Cardiac septum (tissue), 1 donor: ENCODE results near the gene SLC29A4. TPM values are rescaled to one million over a fixed set of nuclear protein-coding genes. Genes with fewer than 3 reads are reported as not detected.
"Not testable (repeated sequence)": the region's sequence is repeated elsewhere in the genome, so short reads cannot be mapped to it uniquely, and the experiment has no call there.

Experiments
- DNase-seq: peaks from one replicate; pipeline ENCODE4 v3.0.0-alpha.2; 2020; ENCODE audit warnings: low spot score
- intact Hi-C: fragments of 100-400 bp; cut with DNase I; formaldehyde crosslinking; loops from one replicate; pipeline ENCODE4 v1.14.0; 2022
- total RNA-seq: library from RNA; stranded (reverse); fragmentation: NEBNext Ultra II Directional; extraction: Animal tissue kit (Norgen Biotek cat#: 25700); gene quantifications from one replicate; pipeline ENCODE4 v1.2.1, GENCODE V29; 2021
- donor health status: DM: no; HTN: no; CAD: no.

The SLC29A4 gene
- total RNA-seq, 1 donor from 2014 or later, result 2.7 TPM

DNA sequence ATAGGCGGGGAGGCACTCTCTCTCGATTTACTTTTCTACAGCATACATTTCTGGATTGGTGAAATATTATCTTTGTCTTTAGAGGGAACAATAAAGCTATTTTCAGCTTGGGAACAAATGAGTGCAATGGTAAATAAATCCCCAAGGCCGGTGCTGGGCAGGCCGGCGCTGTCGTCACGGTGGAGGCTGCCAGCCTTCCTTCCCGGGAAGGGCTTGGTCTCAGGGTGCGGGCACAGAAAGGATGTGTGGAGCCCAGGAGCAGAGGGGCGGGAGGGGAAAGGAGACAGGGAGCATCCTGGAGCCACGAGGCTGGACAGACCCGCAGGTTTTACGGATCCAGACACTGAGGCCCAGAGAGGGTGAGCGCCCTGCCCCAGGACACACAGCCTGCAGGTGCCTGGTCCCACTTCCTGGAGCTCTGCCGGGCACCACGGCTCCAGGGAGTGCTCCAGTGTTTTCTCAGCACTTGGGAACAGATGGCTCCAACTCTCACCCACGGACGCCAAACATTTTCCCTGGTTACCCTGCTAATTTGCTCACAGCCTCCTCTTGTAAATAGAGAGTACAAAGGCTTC is 8.8 kb upstream of the SLC29A4 start:
- not testable (repeated sequence) for DNase-seq

GRCh38 chr7:5274441-5274840 is 8.3 kb upstream of the SLC29A4 start:
- intact Hi-C loops, result no loop called here
- no peak for DNase-seq

More for the DNA sequence above, 8.8 kb upstream of the SLC29A4 start:
- intact Hi-C loops, result not testable (repeated sequence)

DNA sequence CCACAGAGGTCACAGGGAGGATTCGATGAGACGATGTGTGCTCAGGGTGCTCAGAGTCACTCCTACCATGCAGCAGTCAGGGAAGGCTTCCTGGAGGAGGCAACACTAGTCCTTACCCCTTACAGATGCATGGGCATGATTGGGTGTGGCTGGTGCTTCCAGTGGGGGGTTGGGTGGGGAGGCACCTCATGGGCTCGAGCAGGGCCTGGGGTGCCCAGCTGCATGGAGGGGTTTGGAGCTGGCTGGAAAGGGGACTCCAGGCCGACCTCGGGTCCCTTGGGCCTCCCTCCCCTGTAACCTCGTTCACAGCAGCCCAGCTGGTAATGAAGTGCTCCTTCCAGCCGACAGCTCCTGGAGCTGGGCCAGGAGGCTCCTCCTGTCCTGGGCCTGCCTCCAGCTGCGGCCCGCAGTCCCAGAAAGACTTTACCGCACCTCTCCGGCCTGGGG is 7.7 kb upstream of the SLC29A4 start:
- DNase-seq, result not testable (repeated sequence)

GRCh38 chr7:5275510-5275909 is 7.2 kb upstream of the SLC29A4 start:
- not testable (repeated sequence) for DNase-seq

More for the DNA sequence above, 7.7 kb upstream of the SLC29A4 start:
- intact Hi-C loops, result not testable (repeated sequence)

DNA sequence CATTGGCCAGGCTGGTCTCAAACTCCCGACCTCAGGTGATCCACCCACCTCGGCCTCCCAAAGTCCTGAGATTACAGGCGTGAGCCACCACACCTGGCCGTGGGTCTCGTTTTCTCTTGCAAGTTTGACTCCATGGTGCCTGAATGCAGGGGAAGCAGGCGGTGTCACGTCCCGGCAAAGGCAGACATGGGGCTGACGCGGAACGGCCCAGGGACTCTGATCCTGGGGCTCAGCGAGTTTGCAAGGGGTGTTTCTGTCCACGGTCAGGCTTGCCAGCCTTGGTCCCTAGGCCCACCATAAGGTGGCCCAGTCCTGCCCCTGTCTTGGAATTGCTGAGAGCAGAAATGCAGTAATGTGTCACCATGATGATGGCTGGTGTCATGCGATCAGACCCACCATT is 6.6 kb upstream of the SLC29A4 start:
- DNase-seq, intact Hi-C loops: not testable (repeated sequence)

More at GRCh38 chr7:5275510-5275909, 7.2 kb upstream of the SLC29A4 start:
- intact Hi-C loops, result not testable (repeated sequence)

GRCh38 chr7:5276611-5277010 is 6.1 kb upstream of the SLC29A4 start:
- DNase-seq, result no peak
- intact Hi-C loops, result no loop called here

- no peak for DNase-seq
- intact Hi-C loops, result no loop called here
Observed at GRCh38 chr7:5278766-5279165, 4.0 kb upstream of the SLC29A4 start.

DNA sequence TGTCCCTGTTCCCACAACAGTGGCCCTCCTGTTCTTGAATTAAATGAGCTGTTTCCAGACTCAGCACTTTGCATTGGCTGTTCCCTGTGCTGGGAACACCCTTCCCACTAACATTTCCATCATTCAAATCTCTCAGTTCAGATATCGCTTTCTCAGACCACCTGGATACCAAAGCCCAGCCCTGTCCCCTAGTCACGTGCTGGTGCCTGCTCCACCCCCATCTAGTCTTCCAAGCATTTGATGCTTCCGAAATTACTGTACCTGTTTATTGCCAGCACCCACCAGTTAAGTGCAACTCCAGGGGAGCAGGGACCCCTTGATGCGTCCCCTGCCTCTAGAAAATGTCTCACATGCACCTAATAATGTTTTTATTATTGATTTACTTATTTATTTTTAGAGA is 3.0 kb upstream of the SLC29A4 start:
- DNase-seq, result no peak
- intact Hi-C loops, result no loop called here

DNA sequence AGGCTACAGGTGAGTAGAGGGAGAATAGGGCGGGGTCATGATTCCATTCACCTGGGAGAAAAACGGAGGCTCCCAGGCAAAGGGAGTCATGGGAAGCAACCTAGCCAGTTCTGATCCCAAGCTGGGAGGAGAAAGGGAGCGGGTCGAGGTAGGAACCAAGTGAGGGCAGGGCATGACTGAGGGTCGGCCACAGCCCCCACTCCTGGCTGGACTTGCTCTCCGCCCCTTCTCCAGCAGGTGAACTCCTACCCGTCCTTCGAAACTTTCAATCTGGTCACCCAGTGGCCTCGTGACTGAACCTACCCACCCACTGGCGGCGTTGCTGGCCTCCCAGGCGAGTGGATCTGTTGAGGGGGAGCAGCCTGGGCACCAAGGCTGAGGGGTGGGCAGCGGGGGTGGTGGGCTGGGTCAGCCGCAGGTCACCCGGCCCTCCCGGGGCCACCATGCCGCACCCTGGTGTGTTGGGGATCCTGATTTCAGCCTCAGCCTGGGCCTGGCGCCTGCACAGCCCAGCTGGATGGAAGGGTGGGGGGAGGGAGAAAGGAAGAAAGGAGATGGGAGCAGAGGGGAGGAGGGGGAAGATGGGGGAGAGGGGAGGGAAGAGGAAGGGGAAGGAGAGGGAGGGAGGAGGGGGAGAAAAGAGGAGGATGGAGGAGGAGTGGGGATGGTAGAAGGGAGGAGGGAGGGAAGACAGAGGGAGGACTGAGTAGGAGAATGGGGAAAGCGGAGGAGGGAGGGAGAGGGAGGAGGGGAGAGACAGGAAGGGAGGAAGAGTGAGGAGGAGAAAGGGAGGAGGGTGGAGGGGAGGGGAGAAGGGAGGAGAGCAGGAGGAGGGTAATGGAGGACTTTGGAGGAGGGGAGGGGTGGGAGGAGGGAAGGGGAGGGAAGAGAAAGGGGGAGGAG is 894 bp upstream of the SLC29A4 start:
- intact Hi-C loops, DNase-seq: not testable (repeated sequence)

DNA sequence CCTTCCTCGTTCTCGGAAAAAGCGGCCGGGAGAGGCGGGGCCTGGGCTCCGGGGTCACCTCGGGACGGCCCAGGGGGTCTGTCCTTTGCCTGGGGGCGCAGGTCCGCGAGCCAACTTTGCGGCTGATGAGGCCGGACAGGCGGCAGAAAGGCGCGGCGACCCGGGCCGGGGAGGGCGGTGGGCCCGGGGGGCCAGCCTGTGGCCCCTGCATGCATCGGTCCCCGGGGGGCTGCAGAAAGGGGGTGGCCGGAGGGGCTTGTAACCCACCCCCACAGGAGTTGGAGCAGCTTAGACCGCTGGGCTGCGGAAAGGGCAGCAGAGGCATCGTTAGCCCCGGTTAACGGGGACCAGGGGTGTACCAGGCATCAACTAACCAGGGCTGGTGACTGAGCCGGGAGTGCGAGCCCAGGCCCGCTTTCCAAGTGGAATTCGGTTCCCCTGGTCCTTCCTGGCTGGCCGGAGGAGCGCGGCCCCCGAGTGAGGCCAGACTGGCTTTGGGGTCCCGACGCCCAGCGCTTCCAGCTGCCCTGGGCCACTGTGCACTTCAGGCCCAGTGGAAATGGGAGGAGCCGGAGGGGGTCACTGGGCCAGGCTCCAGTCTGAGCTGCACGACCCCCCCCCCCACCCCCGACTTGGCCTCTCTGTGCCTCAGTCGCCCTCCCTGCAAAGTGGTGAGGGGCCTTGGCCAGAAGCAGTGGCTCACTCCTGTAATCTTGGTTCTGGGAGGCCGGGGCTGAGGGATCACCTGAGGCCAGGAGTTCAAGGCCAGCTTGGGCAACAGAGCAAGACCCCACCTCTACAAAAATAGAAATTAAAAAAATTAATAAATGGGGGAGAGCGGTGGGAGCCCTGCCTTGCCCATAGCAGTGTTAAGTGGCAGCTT is 919 bp downstream of the SLC29A4 start:
- intact Hi-C loops, result no loop called here
- DNase-seq, result no peak

DNA sequence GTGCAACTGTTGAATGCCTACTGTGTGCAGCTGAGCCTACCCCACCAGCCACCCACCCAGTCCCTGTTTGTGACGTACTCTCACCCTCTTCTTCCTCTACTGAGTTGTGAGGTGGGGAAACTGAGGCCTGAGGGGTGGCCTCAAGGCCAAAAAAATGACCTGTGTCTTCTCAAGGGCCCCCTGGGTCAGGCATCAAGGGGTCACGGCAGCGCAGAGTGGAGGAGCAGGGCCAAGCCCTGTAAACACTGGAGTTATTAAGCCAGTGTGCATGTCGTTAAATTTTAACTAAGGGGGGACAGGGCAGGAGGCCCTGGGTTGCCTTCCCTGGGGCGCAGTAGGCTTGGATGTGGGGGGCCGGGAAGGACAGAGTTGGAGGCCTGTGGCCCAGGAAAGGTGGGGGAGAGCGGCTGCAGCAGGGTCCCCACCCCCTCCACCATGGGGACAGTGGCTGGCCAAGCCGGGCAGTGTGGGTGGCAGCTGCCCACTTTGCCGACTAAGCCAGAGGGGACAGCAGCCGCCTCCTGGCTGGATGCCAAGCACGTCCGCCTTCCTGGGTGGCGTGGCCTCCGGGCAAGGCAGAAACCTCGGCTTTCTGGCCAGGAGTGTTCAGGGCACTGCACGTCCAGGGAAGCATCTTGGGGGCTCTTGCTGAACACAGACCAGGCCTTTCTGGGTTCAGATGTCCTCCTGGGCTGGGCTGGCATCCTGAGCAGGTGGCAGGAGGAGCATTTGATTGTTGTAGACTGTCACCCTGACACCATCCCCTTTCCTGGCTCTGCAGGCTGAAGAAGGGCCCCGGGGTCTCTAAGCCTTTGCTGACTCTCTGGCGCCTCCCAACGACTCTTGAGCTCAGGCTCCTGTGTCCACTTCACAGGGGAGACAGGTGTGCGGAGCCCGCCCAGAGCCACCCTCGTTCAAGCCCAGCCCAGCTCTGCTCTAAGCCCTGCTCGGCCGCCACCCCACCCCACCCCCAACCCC is 1.9 kb downstream of the SLC29A4 start:
- DNase-seq, result no peak
- intact Hi-C loops, result no loop called here

GRCh38 chr7:5286933-5287332 is 4.2 kb downstream of the SLC29A4 start:
- intact Hi-C loops, result no loop called here
- no peak for DNase-seq

- intact Hi-C loops, DNase-seq: not testable (repeated sequence)
Observed at GRCh38 chr7:5287373-5287772, 4.6 kb downstream of the SLC29A4 start.

DNA sequence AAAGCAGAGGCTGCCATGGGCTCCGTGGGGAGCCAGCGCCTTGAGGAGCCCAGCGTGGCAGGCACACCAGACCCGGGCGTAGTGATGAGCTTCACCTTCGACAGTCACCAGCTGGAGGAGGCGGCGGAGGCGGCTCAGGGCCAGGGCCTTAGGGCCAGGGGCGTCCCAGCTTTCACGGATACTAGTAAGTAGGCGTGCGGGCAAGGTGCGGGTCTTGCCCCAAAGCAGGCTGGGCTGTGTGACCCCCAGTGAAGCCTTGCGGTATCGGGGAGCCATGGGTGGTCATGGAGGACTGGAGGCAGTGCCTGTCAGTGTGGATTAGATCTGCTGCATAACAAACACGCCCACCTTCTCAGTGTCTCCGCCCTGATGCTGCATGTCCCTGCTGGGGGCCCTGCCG is 5.1 kb downstream of the SLC29A4 start:
- intact Hi-C loops, result no loop called here
- no peak for DNase-seq

DNA sequence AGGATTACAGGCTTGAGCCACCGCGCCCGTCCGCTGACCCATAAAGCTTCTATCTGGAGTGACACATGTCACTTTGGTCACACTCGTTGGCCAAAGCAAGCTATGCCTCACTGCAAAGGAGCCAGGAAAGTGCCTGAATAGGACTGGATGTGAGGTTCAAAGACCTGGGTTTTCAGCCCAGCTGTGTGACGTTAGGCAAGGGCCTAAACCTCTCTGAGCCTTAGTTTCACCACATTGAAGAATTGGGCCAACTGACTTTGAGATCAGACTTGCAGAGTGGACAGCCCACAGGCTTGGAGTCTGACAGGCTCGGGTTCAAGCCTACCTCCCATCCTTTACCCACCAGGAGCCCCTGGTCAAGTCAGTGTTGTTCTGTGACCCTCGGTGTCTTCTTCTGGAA is 5.8 kb downstream of the SLC29A4 start:
- intact Hi-C loops, DNase-seq: not testable (repeated sequence)

- intact Hi-C loops, result no loop called here
- no peak for DNase-seq
Observed at GRCh38 chr7:5289355-5289754, 6.6 kb downstream of the SLC29A4 start.

DNA sequence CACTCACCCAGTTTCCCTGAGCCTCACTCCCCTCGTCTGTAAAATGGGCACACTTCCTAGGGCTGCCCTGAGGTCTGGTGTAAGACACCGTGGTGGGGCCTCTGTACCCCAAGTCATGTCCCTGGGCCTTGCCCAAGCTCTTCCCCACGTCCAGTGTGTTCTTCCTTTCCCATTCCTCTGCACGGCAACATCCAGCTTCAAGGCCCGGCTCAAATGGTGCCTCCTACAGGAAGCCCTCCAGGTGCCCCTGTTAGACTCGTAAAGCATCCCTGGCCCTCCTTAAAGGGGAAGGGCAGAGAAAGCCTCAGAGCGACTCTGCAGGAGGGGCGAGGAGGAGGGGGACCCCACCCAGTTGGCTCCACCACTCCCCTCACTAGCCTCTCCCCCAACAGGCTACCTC is 8.6 kb downstream of the SLC29A4 start:
- DNase-seq, result no peak
- intact Hi-C loops, result no loop called here

- intact Hi-C loops, DNase-seq: not testable (repeated sequence)
Observed at GRCh38 chr7:5291711-5292335, 9.1 kb downstream of the SLC29A4 start.
